LHCN-M2 (cell line): ENCODE measurements around the gene ZGRF1. TPM values are rescaled to one million over a fixed set of nuclear protein-coding genes. Genes with fewer than 3 reads are reported as not detected.
A peak's percentile ranks its signal among the peaks of the same experiment; 100 is the strongest.
"Not testable (repeated sequence)": the region's sequence is repeated elsewhere in the genome, so short reads cannot be mapped to it uniquely, and the experiment has no call there.

ENCODE experiments used
- DNase-seq: peaks from one replicate; pipeline ENCODE4 v3.0.0-alpha.2; 2012; ENCODE audit warnings: low read depth
- total RNA-seq: library from RNA; depleted of rRNA; stranded (reverse); fragments of >200 nt; gene quantifications from 2 replicates; pipeline ENCODE4 v1.2.3, GENCODE V29; 2014

ZGRF1 gene
- total RNA-seq, 1 experiment from 2014 or later, result 17.4 TPM

DNA sequence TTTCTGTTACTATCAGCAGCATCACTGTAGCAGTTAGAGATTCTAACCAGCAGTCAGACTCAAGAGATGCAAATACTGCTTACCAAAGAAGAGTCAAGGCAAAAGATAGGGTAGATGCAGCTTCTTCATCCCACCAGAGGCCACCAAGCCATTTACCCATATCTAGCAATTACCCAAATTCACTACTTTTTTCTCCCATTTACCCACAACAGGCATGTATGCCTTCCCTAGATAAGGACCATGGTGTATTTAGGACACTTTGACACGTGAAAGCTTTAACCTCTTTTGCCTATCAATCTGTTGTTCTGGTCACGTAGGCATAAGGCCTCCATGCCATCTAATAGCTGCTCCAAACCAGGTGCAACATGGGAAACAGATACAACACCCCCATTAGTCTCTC, 5.8 kb upstream of the ZGRF1 start:
- DNase-seq, result no peak

DNA sequence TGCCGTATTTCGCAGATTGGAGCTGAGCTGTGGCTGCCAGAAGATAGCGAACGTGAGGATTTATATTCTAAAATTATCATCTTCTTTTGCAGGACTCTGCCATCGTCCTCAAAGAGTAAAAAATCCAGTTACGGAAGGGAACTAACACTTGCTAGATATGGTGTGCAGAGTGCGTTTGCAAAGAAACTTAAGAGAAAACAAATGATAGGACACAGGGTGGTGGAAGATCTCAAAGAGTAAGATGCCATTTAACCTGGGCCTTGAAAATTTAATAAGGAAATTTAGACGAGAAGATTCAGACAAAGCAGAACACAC, 800 bp upstream of the ZGRF1 start:
- DNase-seq, result no peak

GRCh38 chr4:112633477-112634235, 3.1 kb downstream of the ZGRF1 start:
- DNase-seq, result peak; percentile 32

- DNase-seq, result no peak
These were observed 10.5 kb downstream of the ZGRF1 start for GRCh38 chr4:112626228-112626627.

GRCh38 chr4:112616984-112617383, 19.7 kb downstream of the ZGRF1 start:
- DNase-seq, result no peak

DNA sequence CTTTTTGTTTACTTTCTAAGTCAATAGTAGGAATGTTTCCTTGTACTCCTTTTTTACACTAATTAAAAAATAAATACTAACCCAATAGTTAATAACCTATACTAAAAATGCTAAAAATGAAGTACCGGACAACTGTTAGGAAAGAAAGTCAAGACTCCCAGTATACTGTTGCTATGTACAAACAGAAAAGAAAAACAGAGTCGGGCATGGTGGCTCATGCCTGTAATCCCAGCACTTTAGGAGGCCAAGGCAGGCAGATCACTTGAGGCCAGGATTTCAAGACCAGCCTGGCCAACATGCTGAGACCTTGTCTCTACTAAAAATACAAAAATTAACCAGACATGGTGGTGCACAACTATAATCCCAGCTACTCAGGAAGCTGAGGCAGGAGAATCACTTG, 23.9 kb downstream of the ZGRF1 start:
- DNase-seq, result not testable (repeated sequence)

DNA sequence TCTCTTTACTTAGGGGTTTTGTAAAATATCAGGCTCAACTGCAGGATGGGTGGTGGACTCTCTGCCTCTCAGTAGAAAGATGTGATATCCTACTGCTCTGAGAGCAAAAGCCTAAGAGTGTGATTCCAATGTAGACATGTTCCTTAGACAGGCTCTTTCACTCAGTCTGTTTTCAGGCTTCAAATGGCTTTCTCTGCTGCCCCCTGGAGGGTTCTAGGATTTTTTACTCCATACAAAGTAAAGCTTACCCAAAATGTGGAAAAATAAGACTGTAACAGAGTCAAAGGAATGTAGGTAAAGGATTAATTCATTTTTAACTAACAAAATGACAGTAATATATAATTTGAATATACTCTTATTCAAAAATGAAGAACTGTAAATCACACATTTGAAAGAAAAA, 32.1 kb downstream of the ZGRF1 start:
- DNase-seq, result peak; percentile 58

- no peak for DNase-seq
These were observed 41.7 kb downstream of the ZGRF1 start for GRCh38 chr4:112594993-112595392.

DNA sequence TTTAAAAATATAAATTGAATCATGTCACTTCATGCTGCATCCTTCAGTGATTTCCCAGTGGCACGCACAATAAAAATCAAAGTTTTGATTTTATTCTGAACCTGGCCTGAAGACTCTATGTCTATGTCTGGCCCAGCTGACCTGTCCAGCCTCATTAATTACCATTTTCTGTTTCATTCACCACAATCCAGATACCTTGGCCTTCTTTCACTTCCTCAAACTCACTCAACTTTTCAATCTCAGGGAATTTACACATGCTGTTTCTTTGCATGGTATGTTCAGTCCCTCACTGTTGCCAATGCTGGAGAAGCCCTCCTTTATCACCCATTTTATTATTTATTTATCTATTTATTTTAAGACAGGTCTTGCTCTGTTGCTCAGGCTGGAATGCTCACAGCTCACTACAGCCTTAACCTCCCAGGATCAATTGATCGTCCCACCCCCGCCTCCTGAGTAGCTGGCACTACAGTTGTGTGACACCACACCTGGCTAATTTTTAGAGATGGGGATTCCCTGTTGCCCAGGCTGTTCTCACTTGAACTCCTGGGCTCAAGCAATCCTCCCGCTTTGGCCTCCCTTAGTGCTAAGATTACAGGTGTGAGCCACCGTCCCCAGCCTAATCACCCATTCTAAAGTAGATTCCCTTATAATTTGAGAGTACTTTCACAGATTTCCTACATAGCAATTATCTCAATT, 43.1 kb downstream of the ZGRF1 start:
- DNase-seq, result no peak

GRCh38 chr4:112592717-112593116, 44.0 kb downstream of the ZGRF1 start:
- DNase-seq, result no peak

GRCh38 chr4:112591593-112591992, 45.1 kb downstream of the ZGRF1 start:
- DNase-seq, result no peak

DNA sequence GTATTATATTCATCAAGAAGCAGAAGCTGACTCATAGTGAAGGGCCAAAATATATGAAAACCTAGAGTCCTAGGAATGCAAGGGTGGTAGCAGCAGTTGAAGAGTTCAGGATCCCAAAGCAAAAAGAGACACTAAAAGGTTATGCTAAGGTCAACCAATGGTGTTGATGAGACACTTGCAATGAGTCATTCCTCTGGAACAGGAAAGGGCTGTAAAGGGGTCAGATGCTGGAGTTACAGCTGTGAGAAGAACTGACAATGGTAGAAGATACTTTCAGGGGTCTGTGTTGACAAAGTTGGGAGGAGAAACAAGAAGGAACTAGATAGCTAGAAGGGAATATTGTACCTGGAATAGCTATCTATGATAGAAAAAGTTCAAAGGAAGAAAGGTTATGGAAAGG, 47.5 kb downstream of the ZGRF1 start:
- DNase-seq, result peak; percentile 85

DNA sequence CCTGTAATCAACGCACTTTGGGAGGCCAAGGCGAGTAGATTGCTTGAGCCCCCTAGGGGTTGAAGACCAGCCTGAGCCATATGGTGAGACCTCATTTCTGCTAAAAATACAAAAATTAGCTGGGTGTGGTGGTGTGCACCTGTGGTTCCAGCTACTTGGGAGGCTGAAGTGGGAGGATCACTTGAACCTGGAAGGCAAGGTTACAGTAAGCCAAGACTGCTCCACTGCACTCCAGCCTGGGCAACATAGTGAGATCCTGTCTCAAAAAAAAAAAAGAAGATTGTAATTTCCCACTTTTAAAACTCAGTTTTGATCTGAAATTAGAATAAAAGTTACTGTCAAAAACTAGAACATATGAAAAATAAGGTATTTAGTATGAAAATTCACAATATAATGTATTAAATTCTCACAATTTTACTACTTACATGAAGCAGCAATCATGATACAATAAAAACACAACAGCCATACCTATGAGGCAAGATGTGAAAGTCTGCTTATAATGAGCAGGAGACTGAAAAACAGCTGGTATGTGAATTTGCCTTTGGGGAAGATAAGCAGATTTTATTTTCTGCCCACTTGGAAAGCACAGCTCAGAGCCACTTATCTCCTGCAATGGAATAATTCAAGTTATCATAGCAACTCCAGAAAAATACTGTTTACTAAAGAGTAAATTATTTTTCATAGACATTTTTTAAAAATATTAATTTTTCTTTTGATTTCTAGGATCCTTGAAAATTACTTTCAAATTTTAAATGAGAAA, 50.6 kb downstream of the ZGRF1 start:
- no peak for DNase-seq

DNA sequence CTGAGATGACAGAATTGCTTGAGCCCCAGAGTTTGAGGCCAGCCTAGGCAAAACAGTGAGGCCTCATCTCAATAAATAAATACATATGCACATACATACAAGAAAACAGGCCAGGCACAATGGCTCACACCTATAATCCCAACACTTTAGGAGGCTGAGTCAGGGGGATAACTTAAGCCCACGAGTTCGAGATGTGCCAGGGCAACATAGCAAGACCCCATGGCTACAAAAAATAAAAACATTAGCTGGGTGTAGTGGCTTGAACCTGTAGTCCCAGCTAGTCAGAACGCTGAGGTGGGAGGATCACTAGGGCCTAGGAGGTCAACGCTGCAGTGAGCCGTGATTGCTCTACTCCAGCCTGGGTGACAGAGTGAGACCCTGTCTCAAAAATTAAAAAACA, 69.2 kb downstream of the ZGRF1 start:
- DNase-seq, result no peak

DNA sequence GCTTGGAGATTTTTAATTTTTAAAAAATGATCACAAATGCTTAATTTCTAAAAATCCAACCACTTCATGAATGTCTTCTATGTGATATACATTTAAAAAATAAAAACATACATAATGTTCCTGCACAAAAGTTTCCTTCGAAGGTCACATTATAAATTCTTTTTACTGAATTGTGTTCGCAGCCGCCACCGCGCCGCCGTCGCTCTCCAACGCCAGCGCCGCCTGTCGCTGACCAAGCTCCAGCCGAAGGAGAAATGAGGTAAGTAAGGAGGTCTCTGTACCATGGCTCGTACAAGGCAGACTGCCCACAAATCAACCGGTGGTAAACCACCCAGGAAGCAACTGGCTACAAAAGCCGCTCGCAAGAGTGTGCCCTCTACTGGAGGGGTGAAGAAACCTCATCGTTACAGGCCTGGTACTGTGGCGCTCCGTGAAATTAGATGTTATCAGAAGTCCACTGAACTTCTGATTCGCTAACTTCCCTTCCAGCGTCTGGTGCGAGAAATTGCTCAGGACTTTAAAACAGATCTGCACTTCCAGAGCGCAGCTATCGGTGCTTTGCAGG, 71.9 kb downstream of the ZGRF1 start:
- DNase-seq, result no peak

DNA sequence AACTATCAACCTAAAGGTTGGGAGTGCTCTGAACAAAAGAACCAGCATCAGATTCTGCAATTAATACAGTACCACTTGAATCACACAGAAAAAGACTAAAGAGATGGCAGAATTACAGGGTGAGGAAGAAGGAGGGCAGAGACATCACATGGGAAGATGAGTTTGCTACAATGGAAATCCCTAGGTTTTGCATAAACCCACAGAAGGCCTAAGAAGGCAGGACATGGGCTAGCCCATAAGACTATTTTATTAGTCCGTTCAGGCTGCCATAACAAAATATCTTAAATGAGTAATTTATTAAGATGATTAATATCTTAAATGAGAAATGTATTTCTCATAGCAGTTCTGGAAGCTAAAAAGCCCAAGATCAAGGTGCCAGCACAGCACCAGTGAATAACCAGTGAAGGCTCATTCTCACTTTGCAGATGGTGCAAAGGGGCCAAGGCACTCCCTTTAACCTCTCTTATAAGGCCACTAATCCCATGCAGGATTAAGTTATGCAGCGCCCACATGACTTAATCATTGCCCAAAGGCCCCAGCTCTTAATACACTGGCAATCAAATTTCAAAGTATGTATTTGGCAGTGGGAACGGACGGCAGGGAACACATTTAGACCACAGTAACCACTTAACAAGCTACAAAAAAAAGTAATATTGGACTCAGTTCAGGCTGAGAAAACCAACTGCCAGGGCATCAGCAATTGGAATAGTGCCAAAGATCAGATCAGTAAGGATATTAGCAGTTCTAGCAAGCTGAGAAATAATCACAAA, 73.1 kb downstream of the ZGRF1 start:
- DNase-seq, result peak; percentile 74

DNA sequence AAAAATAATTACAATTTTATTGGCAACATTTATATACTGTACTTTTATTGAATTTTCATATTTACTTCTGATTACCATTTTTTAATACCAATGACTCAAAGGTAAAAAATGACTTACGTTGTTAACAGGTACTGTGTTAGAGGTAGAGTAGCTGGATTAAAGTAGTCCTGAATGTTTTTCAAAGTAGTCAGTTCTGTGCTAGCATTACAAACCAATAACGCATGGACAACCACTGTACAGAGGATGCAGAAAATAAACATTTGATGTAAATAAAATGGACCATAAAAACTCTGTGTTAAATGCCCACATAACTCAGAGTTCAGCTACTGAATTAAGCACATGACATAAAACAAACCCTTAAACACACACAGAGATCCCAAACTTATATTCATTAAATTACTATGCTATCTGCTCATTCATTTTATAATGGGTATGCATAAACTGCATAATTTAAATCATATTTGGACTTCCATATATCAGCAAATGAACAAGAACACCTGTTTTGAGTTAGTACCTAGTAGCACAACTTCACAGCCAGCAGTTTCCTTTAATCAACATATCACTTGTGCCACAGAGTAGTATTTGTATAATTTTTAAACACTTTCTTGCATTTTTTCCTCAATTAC, 74.3 kb downstream of the ZGRF1 start:
- no peak for DNase-seq

DNA sequence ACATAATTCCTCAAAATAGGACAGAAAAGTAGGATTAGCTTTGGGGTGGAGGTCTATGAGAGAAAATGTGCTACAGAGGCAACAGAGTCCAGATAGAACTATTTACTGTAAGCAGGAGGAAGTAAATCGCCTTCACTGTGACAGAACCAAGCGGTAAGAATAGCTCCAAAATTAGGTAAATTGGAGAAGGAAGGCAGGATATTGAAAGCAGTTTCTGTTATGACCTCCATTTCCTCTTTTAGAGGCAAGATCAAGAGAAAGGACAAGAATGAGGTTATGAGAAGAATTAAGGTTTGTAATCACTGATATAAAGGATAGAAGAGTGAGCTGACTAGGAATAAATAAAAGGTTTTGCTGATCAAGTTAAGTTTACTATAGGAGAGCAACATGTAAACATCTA, 76.6 kb downstream of the ZGRF1 start:
- DNase-seq, result no peak

GRCh38 chr4:112559053-112559452, 77.7 kb downstream of the ZGRF1 start:
- DNase-seq, result no peak

DNA sequence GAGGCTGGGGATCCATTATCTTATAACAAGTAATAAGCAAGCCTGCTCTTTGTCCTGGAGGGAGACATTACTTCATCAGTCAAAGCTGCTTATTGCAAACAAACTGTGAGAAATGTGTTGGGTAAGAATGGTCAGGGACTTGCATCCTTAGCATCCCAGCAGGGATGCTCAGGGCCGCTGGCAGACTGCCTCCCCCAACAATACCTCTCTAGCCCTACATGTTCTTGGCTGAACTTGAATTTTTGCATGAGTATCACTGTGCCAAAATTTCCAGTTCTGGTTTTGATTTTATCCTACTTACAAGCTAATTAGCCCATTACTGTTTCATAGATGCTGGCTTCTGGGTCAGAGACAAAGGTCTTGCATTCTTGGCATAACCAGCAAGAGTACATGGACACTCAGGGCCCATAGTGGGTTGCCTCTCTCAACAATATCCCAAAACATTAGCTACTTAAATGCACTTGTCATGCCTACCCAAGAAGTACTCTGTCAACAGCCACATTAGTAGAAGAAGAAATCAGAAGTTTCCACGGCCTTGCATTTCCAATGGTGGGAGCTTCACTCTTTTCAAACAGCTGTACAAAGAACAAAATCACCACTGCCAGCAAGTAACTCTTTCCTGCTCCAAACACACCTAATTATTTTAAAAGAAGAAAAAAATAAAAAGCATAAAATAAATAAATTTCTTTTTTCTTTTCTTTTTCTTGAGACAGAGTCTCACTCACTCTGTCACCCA, 78.9 kb downstream of the ZGRF1 start:
- DNase-seq, result no peak
